NCI-H460 (cell line): ENCODE results near the gene SFRP5. TPM values are rescaled to one million over a fixed set of nuclear protein-coding genes. Genes with fewer than 3 reads are reported as not detected.

Experiments used
- total RNA-seq: library from RNA; depleted of rRNA; stranded (reverse); fragments of >200 nt; shearing (Covaris generic); gene quantifications from 2 replicates; pipeline ENCODE4 v1.2.3, GENCODE V29; 2014; rRNA removed

The SFRP5 gene
- total RNA-seq, 1 experiment from 2014 or later: not detected

Other genes with a start within 250 kb of the SFRP5 start
- 2.0 and 3.1 TPM in 2 replicates for gene ANKRD2, start 199.2 kb downstream of the SFRP5 start, total RNA-seq
- gene HOGA1, start 187.6 kb downstream of the SFRP5 start, total RNA-seq: 1.4 TPM in 2 replicates
- 0.12 TPM in 1 of 2 replicates, not detected in the other for gene C10orf62, start 182.3 kb downstream of the SFRP5 start, total RNA-seq
- 13.3 and 19.5 TPM in 2 replicates for gene MORN4, start 138.5 kb downstream of the SFRP5 start, total RNA-seq
- 13.4 and 13.7 TPM in 2 replicates for gene PI4K2A, start 131.3 kb downstream of the SFRP5 start, total RNA-seq
- gene AVPI1, start 84.8 kb downstream of the SFRP5 start, total RNA-seq: 147 and 192 TPM in 2 replicates
- gene MARVELD1, start 58.3 kb downstream of the SFRP5 start, total RNA-seq: 20.1 and 23.1 TPM in 2 replicates
- gene ZFYVE27, start 34.9 kb downstream of the SFRP5 start, total RNA-seq: 22.5 and 26.0 TPM in 2 replicates
- 0.02 TPM in 1 of 2 replicates, not detected in the other for gene GOLGA7B, start 77.8 kb upstream of the SFRP5 start, total RNA-seq